ENCODE results near the gene SMARCD2.

The SMARCD2 gene

GRCh38 chr17:63830904-63831491, 11.5 kb downstream of the SMARCD2 start:
- TF ChIP-seq, protein P1, sequence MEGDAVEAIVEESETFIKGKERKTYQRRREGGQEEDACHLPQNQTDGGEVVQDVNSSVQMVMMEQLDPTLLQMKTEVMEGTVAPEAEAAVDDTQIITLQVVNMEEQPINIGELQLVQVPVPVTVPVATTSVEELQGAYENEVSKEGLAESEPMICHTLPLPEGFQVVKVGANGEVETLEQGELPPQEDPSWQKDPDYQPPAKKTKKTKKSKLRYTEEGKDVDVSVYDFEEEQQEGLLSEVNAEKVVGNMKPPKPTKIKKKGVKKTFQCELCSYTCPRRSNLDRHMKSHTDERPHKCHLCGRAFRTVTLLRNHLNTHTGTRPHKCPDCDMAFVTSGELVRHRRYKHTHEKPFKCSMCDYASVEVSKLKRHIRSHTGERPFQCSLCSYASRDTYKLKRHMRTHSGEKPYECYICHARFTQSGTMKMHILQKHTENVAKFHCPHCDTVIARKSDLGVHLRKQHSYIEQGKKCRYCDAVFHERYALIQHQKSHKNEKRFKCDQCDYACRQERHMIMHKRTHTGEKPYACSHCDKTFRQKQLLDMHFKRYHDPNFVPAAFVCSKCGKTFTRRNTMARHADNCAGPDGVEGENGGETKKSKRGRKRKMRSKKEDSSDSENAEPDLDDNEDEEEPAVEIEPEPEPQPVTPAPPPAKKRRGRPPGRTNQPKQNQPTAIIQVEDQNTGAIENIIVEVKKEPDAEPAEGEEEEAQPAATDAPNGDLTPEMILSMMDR (IDR thresholded peaks at IDR 0.05; ENCODE audit: low read depth, low read length) = no peak
- DNase-seq (ENCODE audit: extremely low read depth, low read depth) = no peak

DNA sequence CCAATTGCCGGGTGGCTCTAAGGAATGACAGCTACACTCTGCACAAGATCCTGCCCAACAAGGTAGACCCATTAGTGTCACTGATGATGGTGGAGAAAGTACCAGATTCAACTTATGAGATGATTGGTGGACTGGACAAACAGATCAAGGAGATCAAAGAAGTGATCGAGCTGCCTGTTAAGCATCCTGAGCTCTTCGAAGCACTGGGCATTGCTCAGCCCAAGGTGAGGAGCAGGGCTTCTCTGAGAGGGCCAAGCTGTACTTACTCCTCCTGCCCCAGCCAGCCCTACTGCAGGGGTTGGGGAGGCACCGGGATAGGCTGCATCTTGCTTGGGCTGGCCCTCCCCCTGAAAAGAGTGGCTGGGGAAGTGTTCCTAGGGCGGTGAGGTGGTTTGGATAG, 12.2 kb downstream of the SMARCD2 start:
- TF ChIP-seq, protein P1 (IDR thresholded peaks at IDR 0.05; ENCODE audit: low read depth, low read length) = no peak

GRCh38 chr17:63828936-63829335, 13.5 kb downstream of the SMARCD2 start:
- no peak for DNase-seq (ENCODE audit: extremely low read depth, low read depth)
- TF ChIP-seq, protein P1 (IDR thresholded peaks at IDR 0.05; ENCODE audit: low read depth, low read length) = no peak

More for the DNA sequence above, 12.2 kb downstream of the SMARCD2 start:
- DNase-seq (ENCODE audit: extremely low read depth, low read depth) = no peak

- no peak for DNase-seq (ENCODE audit: extremely low read depth, low read depth)
- TF ChIP-seq, protein P1 (IDR thresholded peaks at IDR 0.05; ENCODE audit: low read depth, low read length) = no peak
Measured at GRCh38 chr17:63827801-63828221, 14.7 kb downstream of the SMARCD2 start.

DNA sequence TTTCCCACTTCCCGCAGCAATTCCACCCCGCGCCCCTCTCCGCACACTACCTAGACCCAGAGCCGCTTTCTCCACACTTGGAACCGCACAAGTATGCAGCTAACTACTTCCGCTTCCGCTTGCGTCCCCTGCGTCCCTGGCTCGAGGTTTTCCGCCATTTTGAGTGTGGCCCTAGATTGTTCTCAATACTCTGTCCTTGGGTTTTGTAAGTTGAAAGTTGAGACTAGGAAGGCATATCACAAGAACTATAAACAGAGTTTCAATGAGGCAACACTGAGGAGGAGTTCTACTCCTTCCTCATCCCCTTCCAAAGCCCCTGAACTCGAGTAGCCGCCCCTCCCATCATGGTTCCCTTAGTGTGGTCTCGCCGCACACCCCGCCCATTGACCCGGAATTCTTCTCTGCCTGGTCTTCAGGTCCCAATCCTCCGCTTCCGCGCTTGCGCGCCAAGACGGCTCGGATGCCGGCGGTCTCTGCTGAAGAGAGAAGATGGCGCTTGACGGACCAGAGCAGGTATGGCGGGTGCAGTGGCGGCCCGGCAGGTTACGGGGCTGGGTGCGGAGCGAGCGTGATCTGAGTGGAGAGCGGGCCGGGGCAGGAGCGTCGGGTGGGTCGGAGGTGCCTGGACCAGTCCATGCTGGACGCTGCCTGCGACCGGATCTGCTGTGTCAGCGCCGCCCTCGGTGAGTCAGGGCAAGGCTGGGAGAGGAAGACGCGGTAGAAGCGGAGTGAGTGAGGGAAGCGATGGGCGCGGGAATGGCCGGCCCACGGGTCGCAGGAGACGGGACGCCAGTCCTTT, 15.3 kb downstream of the SMARCD2 start, which contains the start of the genes FTSJ3 and PSMC5:
TSS of gene FTSJ3 (minus strand) at position 662 of the 799 bp plus-strand sequence. CDS start 761 bp downstream, outside the sequence.
TSS of gene PSMC5 (plus strand) at position 430 of the 799 bp plus-strand sequence. CDS start at position 490, 60 bp downstream.
- TF ChIP-seq, protein P1 (IDR thresholded peaks at IDR 0.05; ENCODE audit: low read depth, low read length) = peak; percentile 58
- DNase-seq (ENCODE audit: extremely low read depth, low read depth) = peak; percentile 77

GRCh38 chr17:63826468-63827001, 15.9 kb downstream of the SMARCD2 start:
- DNase-seq (ENCODE audit: extremely low read depth, low read depth) = no peak
- TF ChIP-seq, protein P1 (IDR thresholded peaks at IDR 0.05; ENCODE audit: low read depth, low read length) = no peak

- no peak for DNase-seq (ENCODE audit: extremely low read depth, low read depth)
- TF ChIP-seq, protein P1 (IDR thresholded peaks at IDR 0.05; ENCODE audit: low read depth, low read length) = no peak
Measured at GRCh38 chr17:63824362-63824761, 18.1 kb downstream of the SMARCD2 start.

Data from AG09319 (cell line).